ENCODE results near the gene CCDC106.

CCDC106 gene

GRCh38 chr19:55616395-55616875, 31.6 kb upstream of the CCDC106 start:
- POLR2A ChIA-PET, result no interaction called here
- no peak for TF ChIP-seq CTCF (IDR thresholded peaks at IDR 0.05; ENCODE audit: control extremely low read depth, extremely low read depth, low read depth, missing control alignments)
- CTCF ChIA-PET, result interaction anchor here (4.3 kb wide), 1 partner anchor 10 kb away, joined by 30 read pairs; the partner anchor contains the start of gene ZNF865
- no peak for DNase-seq (ENCODE audit: extremely low spot score)

GRCh38 chr19:55617426-55617825, 30.6 kb upstream of the CCDC106 start:
- POLR2A ChIA-PET, result no interaction called here

GRCh38 chr19:55618426-55618825, 29.6 kb upstream of the CCDC106 start:
- TF ChIP-seq CTCF (IDR thresholded peaks at IDR 0.05; ENCODE audit: control extremely low read depth, extremely low read depth, low read depth, missing control alignments), result no peak
- ChIA-PET POLR2A (no interaction called here), CTCF (interaction anchor here (1.2 to 4.7 kb wide), 4 partner anchors 8 to 14 kb away, joined by 3 to 37 read pairs (median 18); partner anchors contain the start of gene ZNF865)
- no peak for DNase-seq (ENCODE audit: extremely low spot score)

More at GRCh38 chr19:55617426-55617825, 30.6 kb upstream of the CCDC106 start:
- no peak for DNase-seq (ENCODE audit: extremely low spot score)
- TF ChIP-seq CTCF (IDR thresholded peaks at IDR 0.05; ENCODE audit: control extremely low read depth, extremely low read depth, low read depth, missing control alignments), result no peak
- CTCF ChIA-PET, result interaction anchor here (1.2 to 4.7 kb wide), 4 partner anchors 8 to 15 kb away, joined by 3 to 37 read pairs (median 18); partner anchors contain the start of gene ZNF865

- no peak for DNase-seq (ENCODE audit: extremely low spot score)
- TF ChIP-seq CTCF (IDR thresholded peaks at IDR 0.05; ENCODE audit: control extremely low read depth, extremely low read depth, low read depth, missing control alignments), result no peak
- ChIA-PET POLR2A (interaction anchor here (0.7 to 1.5 kb wide), 2 partner anchors 20 to 212 kb away, joined by 3 read pairs; partner anchors contain the start of genes FIZ1 and UBE2S), CTCF (interaction anchor here (1.0 to 4.7 kb wide), 4 partner anchors 10 to 17 kb away, joined by 4 to 37 read pairs (median 18); partner anchors contain the start of gene ZNF865)
These were observed 28.7 kb upstream of the CCDC106 start for GRCh38 chr19:55619286-55619685.

- POLR2A ChIA-PET, result interaction anchor here (1.5 kb wide), 1 partner anchor 213 kb away, joined by 3 read pairs; the partner anchor contains the start of gene UBE2S
- CTCF ChIA-PET, result interaction anchor here (0.8 to 4.7 kb wide), 4 partner anchors 12 to 480 kb away, joined by 3 to 37 read pairs (median 16); partner anchors contain the start of gene ZNF865
These were observed 27.4 kb upstream of the CCDC106 start for GRCh38 chr19:55620410-55621204.

More at GRCh38 chr19:55620410-55621204, 27.4 kb upstream of the CCDC106 start:
- TF ChIP-seq CTCF (IDR thresholded peaks at IDR 0.05; ENCODE audit: control extremely low read depth, extremely low read depth, low read depth, missing control alignments), result no peak
- no peak for DNase-seq (ENCODE audit: extremely low spot score)
